SJCRH30 (cell line): ENCODE measurements around the gene RAB8B. TPM values are rescaled to one million over a fixed set of nuclear protein-coding genes. Genes with fewer than 3 reads are reported as not detected.

Source experiments
- DNase-seq, 2 experiments: peaks; one replicate each; pipeline ENCODE4 v3.0.0-alpha.2; 2015 to 2020
- H3K27ac ChIP-seq: fragments of 250-450 bp; sonication (Bioruptor Pico); 2 replicates; pipeline ENCODE4 v1.5.1; 2020; ENCODE audit warnings: mild to moderate bottlenecking, moderate library complexity
- H3K27me3 ChIP-seq: fragments of 250-450 bp; sonication (Bioruptor Pico); 2 replicates; pipeline ENCODE4 v1.5.1; 2020; ENCODE audit warnings: mild to moderate bottlenecking, moderate library complexity
- H3K36me3 ChIP-seq: fragments of 250-450 bp; sonication (Bioruptor Pico); 2 replicates; pipeline ENCODE4 v1.5.1; 2020; ENCODE audit warnings: mild to moderate bottlenecking, moderate library complexity
- H3K4me1 ChIP-seq: fragments of 250-450 bp; sonication (Bioruptor Pico); 2 replicates; pipeline ENCODE4 v1.5.1; 2020; ENCODE audit warnings: mild to moderate bottlenecking, moderate library complexity
- H3K4me3 ChIP-seq: fragments of 250-450 bp; sonication (Bioruptor Pico); 2 replicates; pipeline ENCODE4 v1.5.1; 2020; ENCODE audit warnings: mild to moderate bottlenecking, moderate library complexity
- H3K9me3 ChIP-seq: fragments of 250-450 bp; sonication (Bioruptor Pico); replicated peaks from 2 replicates; pipeline ENCODE4 v1.5.1; 2020; ENCODE audit warnings: mild to moderate bottlenecking, moderate library complexity
- total RNA-seq: library from RNA; depleted of rRNA; stranded (reverse); fragments of >200 nt; shearing (Covaris generic); gene quantifications from 2 replicates; pipeline ENCODE4 v1.2.3, GENCODE V29; 2014

RAB8B gene
- total RNA-seq, 1 experiment from 2014 or later = 50.4 TPM

- Histone ChIP-seq H3K36me3 (peaks cover 3% of the 10 kb centered on the region; the same call in 1 of the 2 replicates), H3K27me3 (no peaks in the 10 kb centered on the region), H3K4me3 (peak within 1 kb of the TSS; percentile 100), H3K27ac (peak within 1 kb of the TSS; percentile 85), H3K9me3 (no peaks in the 10 kb centered on the region), H3K4me1 (no peaks in the 10 kb centered on the region)
- peak; percentile 92 to 93 for DNase-seq
Measured at GRCh38 chr15:63277038-63277892, 87.9 kb downstream of the RAB8B start, which contains the start of gene APH1B. TSS of gene APH1B (plus strand) at chr15:63277605. CDS start at chr15:63277624, 19 bp downstream.

- Histone ChIP-seq H3K36me3 (peaks cover 3% of the 10 kb centered on the region; the same call in 1 of the 2 replicates), H3K27ac (peak overlapping the region; percentile 85), H3K9me3 (no peaks in the 10 kb centered on the region)
Measured at GRCh38 chr15:63277893-63278456, 88.6 kb downstream of the RAB8B start.

GRCh38 chr15:63283126-63283525, 93.7 kb downstream of the RAB8B start:
- no peaks in the 10 kb centered on the region for H3K9me3 ChIP-seq
- no peak for DNase-seq
- no peak overlapping the region for H3K27ac ChIP-seq
- no peak overlapping the region for H3K4me3 ChIP-seq
- peaks cover 3% of the 10 kb centered on the region; the same call in 1 of the 2 replicates for H3K36me3 ChIP-seq
- H3K4me1 ChIP-seq = peaks cover 6% of the 10 kb centered on the region; the same call in 1 of the 2 replicates
- H3K27me3 ChIP-seq = no peaks in the 10 kb centered on the region

More at GRCh38 chr15:63277893-63278456, 88.6 kb downstream of the RAB8B start:
- H3K27me3 ChIP-seq = no peaks in the 10 kb centered on the region
- no peak for DNase-seq
- no peaks in the 10 kb centered on the region for H3K4me1 ChIP-seq
- peak overlapping the region; percentile 100 for H3K4me3 ChIP-seq

GRCh38 chr15:63284335-63284734, 94.9 kb downstream of the RAB8B start:
- Histone ChIP-seq H3K27me3 (no peaks in the 10 kb centered on the region), H3K9me3 (no peaks in the 10 kb centered on the region), H3K27ac (no peak overlapping the region), H3K36me3 (peaks cover 3% of the 10 kb centered on the region; the same call in 1 of the 2 replicates), H3K4me3 (no peak overlapping the region), H3K4me1 (peaks cover 6% of the 10 kb centered on the region; the same call in 1 of the 2 replicates)
- DNase-seq = no peak

- Histone ChIP-seq H3K4me3 (no peak overlapping the region), H3K36me3 (peaks cover under 1% of the 10 kb centered on the region; the same call in 1 of the 2 replicates), H3K4me1 (peaks cover 6% of the 10 kb centered on the region), H3K27me3 (no peaks in the 10 kb centered on the region), H3K27ac (no peak overlapping the region), H3K9me3 (no peaks in the 10 kb centered on the region)
- DNase-seq = peak in 1 of 2 experiments; percentile 26
Measured at GRCh38 chr15:63287109-63287508, 97.7 kb downstream of the RAB8B start.

- Histone ChIP-seq H3K27ac (no peak overlapping the region), H3K4me3 (no peak overlapping the region), H3K4me1 (peaks cover 6% of the 10 kb centered on the region), H3K36me3 (no peaks in the 10 kb centered on the region), H3K27me3 (no peaks in the 10 kb centered on the region), H3K9me3 (no peaks in the 10 kb centered on the region)
- no peak for DNase-seq
Measured at GRCh38 chr15:63288342-63288741, 98.9 kb downstream of the RAB8B start.

- H3K4me3 ChIP-seq = no peak overlapping the region
- H3K4me1 ChIP-seq = peaks cover 6% of the 10 kb centered on the region
- H3K27me3 ChIP-seq = no peaks in the 10 kb centered on the region
- H3K9me3 ChIP-seq = no peaks in the 10 kb centered on the region
- H3K36me3 ChIP-seq = no peaks in the 10 kb centered on the region
- H3K27ac ChIP-seq = no peak overlapping the region
- DNase-seq = peak in 1 of 2 experiments; percentile 76
Measured at GRCh38 chr15:63288778-63289378, 99.5 kb downstream of the RAB8B start.

GRCh38 chr15:63291507-63291906, 102.1 kb downstream of the RAB8B start:
- Histone ChIP-seq H3K27ac (no peak overlapping the region), H3K36me3 (no peaks in the 10 kb centered on the region), H3K4me1 (peaks cover 6% of the 10 kb centered on the region), H3K27me3 (no peaks in the 10 kb centered on the region), H3K9me3 (no peaks in the 10 kb centered on the region), H3K4me3 (no peak overlapping the region)
- DNase-seq = no peak

GRCh38 chr15:63292241-63292640, 102.8 kb downstream of the RAB8B start:
- no peak for DNase-seq
- H3K27me3 ChIP-seq = no peaks in the 10 kb centered on the region
- no peaks in the 10 kb centered on the region for H3K9me3 ChIP-seq
- no peaks in the 10 kb centered on the region for H3K36me3 ChIP-seq
- no peak overlapping the region for H3K27ac ChIP-seq
- H3K4me1 ChIP-seq = peaks cover 2% of the 10 kb centered on the region
- H3K4me3 ChIP-seq = no peak overlapping the region

- no peaks in the 10 kb centered on the region for H3K9me3 ChIP-seq
- H3K27ac ChIP-seq = no peak overlapping the region
- H3K4me3 ChIP-seq = no peak overlapping the region
- no peaks in the 10 kb centered on the region for H3K36me3 ChIP-seq
- no peaks in the 10 kb centered on the region; the same call in 1 of the 2 replicates for H3K4me1 ChIP-seq
- DNase-seq = no peak
- H3K27me3 ChIP-seq = no peaks in the 10 kb centered on the region
Measured at GRCh38 chr15:63292771-63293170, 103.4 kb downstream of the RAB8B start.

GRCh38 chr15:63294359-63294758, 105.0 kb downstream of the RAB8B start:
- H3K27ac ChIP-seq = no peak overlapping the region
- H3K36me3 ChIP-seq = 0 out of 2 replicates have a peak, but pooled peaks cover 2% of the 10 kb centered on the region
- H3K4me3 ChIP-seq = no peak overlapping the region
- no peaks in the 10 kb centered on the region for H3K9me3 ChIP-seq
- DNase-seq = no peak
- no peaks in the 10 kb centered on the region; the same call in 1 of the 2 replicates for H3K4me1 ChIP-seq
- H3K27me3 ChIP-seq = no peaks in the 10 kb centered on the region

- no peak overlapping the region for H3K27ac ChIP-seq
- H3K36me3 ChIP-seq = 0 out of 2 replicates have a peak, but pooled peaks cover 2% of the 10 kb centered on the region
- no peaks in the 10 kb centered on the region for H3K9me3 ChIP-seq
- no peaks in the 10 kb centered on the region for H3K27me3 ChIP-seq
- DNase-seq = no peak
- H3K4me3 ChIP-seq = no peak overlapping the region
- no peaks in the 10 kb centered on the region; the same call in 1 of the 2 replicates for H3K4me1 ChIP-seq
Measured at GRCh38 chr15:63295341-63295740, 105.9 kb downstream of the RAB8B start.

- Histone ChIP-seq H3K4me3 (no peak overlapping the region), H3K36me3 (0 out of 2 replicates have a peak, but pooled peaks cover 2% of the 10 kb centered on the region), H3K27ac (no peak overlapping the region), H3K27me3 (no peaks in the 10 kb centered on the region), H3K9me3 (no peaks in the 10 kb centered on the region), H3K4me1 (no peaks in the 10 kb centered on the region; the same call in 1 of the 2 replicates)
- peak in 1 of 2 experiments; percentile 9 for DNase-seq
Measured at GRCh38 chr15:63296195-63296594, 106.8 kb downstream of the RAB8B start.

- DNase-seq = no peak
Measured at GRCh38 chr15:63299943-63300575, 110.7 kb downstream of the RAB8B start.

More at GRCh38 chr15:63299943-63300575, 110.7 kb downstream of the RAB8B start:
- no peak overlapping the region for H3K4me3 ChIP-seq
- no peaks in the 10 kb centered on the region for H3K9me3 ChIP-seq
- no peak overlapping the region for H3K27ac ChIP-seq
- H3K27me3 ChIP-seq = no peaks in the 10 kb centered on the region
- H3K4me1 ChIP-seq = no peaks in the 10 kb centered on the region
- H3K36me3 ChIP-seq = 0 out of 2 replicates have a peak, but pooled peaks cover 2% of the 10 kb centered on the region
